Astrocyte of the hippocampus (primary cell): ENCODE data around the gene IRX4.

Experiments
- DNase-seq: peaks from one replicate; pipeline ENCODE4 v3.0.0; 2011; ENCODE audit warnings: low read depth, low spot score

IRX4 gene

DNA sequence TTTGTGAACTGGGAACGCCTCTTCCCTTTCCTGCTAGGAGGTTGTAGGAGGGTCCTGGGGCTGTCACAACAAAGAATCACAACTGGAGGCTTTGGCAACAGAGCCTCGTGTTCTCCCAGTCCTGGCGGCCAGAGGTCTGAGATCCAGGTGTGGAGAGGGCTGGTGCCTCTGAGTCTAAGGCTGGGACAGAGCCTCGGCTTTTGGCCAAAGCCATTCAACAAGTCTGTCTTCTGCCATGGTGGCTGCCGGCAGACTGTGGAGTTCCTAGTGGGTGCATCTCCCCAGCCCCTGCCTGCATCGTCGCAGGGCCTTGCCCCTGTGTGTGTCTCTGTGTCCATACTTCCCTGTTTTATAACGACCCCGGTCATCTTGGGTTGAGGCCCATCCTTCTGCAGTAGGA is 9.5 kb upstream of the IRX4 start:
- DNase-seq: no peak

DNA sequence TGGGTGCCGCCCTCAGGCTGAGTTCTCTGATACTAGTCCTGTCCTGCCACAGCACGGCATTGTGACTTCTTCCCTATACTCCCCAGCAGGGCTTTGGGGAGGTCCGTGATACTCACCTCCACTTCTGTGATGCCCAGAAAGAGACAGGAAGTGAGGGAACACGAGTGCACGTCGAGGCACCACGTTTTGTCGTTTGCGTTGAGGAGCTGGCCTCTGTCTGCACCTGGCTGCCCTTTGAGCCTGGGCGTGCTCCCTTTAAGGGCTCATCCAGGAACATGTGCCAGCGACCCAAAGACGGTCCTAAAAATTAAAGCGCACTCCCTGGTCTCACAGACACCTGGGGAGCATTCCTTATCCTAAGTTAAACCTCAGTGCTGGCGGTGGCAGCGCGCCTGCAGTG is 8.7 kb upstream of the IRX4 start:
- DNase-seq: no peak

DNA sequence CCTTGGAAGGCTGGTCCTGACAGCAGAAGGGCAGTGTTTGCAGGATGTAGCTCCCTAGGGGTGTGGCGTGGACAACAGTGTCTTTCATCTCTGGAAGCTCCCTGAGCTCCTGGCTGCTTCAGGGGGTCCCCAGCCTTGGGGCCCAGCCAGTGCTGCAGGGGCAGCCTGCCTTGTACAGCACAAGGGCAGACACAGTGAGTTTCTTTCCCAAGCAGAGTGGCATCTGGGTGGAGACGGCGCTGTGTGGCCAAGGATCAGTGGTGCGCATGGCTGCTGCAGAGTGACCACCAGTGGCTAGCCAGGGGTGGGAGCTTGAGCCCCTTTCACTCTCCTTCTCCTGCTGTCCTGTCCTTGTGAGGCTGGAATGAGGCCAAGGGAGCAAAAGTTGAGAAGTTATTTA is 7.6 kb upstream of the IRX4 start:
- DNase-seq: no peak

DNA sequence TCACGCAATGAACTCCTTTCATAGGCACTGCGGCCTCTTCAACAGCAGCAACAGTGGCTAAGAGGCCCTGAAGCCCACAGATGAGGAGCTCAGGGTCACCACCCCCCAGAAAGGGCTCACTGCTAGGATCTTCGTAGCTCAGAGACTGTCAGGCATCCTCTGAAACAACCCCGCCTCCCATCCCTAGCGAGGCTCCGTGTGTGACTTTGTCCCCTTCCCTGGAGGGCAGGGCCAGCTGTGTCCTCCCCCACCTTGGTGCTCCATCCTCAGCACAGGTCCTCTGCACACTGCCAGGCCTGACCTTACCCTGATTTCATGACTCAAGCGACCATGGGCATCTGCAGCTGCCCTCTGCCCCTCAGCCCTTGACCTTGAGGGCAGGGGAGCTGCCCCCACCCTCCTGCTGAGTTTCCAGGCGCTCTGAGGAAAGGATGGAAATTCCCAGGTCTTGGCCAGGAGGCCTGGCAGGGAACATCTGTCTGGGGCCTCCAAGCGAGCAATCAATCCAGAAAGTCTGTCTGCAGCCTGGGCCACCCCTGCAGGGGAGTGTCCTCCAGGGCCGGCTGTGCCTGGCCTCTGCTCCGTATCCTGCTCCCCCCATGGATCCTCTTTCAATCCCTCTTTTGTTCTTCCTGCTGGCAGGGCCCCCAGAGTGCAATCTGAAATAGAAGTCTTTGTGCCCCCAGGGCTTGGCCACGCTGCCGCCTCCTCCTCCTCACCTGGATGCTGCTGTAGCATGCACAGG is 6.8 kb upstream of the IRX4 start:
- DNase-seq: no peak

DNA sequence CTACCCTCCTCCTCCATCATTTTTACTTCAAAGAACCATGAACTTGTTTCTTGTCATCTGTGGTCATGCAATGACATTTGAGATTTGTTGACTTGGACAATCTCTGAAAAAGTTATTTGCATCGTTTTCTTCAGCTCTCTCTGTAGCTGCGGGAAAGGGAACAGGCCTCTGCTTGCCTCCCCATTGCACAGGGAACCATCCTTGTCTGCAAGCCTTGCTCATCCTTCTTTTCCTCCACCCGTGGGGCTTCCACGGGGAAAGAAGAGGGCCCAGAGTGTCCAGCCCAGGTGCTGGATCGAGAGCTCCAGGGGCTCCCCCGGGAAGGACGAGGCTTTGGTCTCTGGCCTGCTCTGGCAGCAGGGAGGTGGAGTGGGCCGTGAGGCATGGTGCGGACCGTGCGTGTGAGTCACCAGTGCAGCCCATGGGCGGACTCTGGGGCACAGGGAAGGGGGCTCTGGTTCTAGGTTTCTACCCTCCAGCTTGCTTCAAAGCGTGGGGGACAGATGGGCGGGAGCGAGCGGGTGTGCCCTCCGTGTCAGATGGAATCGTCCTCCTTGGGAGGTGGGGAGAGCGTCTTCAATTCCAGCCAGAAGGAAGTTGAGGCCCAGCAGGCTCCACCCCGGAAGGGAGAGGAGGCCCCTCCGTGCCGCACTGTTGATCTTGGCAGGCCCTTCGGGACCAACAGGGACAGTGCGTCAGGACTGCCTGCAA is 6.0 kb upstream of the IRX4 start:
- no peak for DNase-seq

DNA sequence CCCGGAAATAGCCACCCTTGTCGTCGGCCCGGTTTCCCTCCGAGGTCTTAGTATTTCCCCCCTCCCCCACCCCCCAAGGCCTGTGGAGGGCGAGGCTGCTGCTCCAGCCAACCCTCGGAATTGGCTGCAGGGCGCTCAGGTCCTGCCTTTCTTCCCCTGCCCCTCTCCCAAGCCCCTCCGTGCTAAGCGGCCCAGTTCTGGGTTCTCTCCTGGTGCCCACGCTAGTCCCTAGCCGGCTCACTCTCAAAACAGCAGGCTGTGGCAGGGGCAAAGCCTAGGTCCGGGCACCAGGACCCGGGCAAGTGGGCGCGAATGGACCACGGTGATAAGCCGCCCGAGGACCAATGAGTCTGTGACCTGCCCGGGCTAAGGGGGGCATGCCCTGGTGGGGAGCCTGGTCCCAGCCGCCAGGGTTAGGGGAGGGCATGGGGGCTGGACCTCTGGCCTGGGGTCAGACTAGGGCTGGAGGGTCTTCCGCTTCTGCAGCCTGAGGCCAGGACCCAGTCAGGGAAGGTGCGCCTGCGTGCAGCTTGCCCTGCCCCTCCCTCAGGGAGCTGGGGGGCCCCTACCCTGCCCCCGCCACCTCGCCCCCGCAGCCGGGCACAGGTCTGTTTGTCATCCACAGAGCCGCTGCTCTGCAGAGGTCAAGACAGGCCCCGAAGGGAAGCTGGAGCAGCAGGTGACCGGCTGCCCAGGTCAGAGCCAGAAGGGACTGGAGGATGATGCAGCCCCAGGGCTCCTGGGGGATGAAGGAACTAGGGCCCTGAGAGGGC is 5.0 kb upstream of the IRX4 start:
- no peak for DNase-seq

DNA sequence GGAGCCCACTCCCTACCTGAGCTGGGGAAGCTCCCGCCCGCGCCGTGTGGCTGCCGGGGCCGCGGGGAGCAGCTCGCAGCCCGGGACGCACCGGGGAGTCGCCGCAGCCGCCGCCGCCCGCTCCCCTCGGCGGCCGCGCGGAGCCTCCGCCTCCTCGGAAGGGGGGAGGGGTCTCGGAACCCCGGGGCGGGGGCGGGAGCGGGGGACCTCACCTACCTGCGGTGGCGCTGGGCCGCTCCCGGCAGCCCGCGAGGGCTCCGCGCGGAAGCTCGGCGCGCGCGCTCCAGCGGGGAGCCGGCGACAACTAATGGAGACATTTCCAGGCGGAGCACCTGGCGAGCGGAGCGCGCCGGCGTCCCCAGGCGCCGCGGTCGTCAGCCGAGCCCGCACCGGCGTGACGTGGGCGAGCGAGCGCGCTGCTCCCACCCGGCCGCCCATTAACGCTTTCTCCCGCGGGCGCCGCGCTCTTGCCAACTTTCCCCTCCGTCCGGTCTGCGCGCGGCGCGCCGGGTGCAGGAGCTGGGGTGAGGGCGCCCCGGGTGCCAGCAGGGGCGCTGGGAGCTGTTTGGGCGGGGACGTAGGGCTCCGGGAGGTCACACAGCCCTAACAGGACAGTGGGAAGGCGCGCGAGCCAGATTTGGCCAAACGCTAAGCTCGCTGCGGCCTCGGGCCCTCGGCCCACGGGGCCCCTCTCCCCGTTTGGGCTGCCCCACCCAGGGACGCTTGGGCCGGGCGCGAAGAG is 4.3 kb upstream of the IRX4 start:
- DNase-seq: no peak

DNA sequence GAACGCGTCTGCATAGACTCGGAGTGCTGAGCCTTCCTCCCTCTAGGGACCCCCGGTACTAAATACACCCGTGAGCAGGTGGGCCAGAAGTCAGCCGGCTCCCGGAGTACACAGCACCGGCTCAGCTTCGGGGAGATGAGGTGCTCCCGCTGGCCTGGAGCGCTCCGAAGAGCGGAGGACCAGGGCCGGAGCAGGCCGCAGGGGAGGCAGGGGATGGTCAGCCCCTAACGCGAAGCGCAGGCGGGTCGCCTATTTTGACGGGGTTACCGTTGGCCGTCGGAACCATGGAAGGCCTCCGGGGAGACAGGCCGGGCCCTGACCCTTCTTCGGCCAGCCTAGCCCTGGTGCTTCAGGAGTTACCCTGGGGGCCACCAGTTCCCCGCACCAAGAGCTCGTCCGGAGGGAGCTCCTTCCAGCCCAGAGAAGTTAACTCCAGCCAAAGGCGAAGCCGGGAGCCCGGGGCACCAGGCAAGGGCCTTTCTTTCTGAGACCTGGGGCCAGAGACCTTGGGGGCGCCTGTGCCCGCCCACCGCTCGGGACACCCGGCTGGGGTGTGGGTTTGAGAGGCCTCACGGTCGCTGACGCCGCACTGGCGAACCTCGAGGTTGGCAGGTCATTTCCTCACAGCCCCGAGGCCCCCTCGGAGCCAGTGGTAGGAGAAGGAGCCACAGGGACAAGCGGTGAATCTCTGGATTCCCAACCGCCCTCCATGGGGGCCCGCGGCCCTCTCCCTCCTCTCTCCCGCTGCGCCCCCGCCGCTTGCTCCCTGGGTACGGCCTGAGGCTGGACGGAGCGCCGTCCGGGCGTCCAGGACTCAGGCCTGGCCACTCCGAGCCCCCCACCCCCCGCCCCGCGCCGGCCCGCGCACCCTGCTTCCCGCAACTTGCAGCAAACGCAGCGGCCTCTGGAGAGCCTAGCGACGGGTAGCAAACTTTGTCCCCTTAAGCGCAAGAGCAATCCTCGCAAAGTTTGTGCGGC is 3.4 kb upstream of the IRX4 start:
- DNase-seq: no peak

DNA sequence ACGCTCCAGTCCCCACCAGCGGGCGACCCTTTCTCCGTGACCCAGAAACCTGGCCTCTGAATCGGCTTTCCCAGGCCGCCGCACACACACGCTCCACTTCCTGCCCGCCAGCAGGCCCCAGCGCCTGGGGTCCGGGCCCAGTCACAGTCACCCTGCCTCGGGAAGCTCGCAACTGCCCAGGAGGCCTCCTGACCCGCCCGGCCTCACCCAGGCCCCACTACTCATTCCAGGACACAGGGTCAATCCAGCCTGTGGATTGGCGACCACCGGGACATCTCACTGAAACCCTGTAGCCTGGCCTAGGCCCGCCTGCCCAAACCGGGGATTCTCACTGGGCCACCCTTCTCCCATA is 2.7 kb upstream of the IRX4 start:
- no peak for DNase-seq

DNA sequence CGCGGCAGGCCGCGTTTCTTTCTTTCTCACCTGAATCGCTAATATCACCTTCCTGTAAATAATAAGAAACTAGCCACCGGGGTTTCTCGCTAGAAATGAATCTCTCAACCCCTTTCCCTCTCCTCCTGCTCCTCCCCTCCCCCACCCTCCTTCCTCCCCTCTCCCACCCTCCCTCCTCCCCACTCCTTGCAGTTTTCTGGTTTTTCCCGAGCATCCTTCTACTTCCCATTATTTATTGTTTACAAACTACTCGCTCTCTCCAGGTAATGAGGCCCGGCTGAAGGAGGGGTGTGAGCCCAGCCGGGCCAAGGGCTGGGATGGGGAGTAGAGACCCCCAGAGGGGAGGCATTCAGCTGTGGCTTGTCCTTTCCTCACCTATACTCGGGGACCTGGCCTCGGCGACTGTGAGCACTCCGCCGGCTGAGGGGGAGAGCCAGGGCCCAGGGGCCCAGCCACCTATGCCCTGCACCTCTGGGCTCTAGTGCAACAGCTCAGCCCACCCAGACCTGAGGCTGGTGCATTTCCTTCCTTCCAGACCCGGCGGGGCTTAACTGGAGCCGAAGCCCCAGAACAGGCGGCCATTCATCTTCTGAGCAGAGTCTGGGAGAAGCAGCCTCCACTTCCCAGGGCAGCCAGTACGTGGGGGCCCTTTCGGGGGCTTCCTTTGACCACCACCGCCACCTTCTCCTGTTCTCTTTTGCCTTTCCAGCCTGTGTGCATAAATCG is 2.1 kb upstream of the IRX4 start:
- DNase-seq: no peak

DNA sequence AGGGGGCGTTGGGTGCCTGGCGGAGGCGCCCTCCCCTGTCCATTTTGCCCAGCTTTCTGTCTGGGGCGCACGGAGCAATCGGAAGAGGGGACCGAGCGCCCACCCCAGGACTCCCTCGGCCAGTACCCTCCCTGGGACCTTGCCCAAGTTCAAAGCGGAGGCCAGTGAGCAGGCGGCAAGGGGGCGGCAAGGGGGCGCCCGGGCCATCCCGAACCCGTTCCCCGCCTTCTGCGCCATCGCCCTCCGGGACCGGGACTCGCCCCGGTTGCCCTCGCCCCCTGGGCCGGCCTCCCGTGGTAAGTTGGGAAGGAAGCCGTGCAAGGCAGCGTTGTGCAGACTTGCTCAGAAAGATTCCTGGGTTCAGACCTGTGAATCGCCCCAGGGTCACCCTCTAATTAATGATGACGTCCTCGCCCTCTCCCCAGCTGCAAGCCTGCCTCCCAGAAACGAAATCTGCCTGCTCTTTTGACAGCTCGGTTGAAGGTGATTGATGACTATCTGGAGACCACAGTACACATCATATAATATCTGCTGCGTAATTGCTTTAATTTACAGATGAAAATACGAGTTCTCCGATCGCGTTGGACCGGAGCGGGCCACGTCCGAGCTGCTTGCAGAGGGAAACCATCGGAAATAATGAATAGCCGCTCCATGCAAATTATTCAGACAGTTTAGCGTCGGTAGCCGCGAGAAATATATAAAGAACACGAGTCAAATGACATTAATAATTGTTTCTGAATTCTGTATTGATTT is 1.4 kb upstream of the IRX4 start:
- no peak for DNase-seq

DNA sequence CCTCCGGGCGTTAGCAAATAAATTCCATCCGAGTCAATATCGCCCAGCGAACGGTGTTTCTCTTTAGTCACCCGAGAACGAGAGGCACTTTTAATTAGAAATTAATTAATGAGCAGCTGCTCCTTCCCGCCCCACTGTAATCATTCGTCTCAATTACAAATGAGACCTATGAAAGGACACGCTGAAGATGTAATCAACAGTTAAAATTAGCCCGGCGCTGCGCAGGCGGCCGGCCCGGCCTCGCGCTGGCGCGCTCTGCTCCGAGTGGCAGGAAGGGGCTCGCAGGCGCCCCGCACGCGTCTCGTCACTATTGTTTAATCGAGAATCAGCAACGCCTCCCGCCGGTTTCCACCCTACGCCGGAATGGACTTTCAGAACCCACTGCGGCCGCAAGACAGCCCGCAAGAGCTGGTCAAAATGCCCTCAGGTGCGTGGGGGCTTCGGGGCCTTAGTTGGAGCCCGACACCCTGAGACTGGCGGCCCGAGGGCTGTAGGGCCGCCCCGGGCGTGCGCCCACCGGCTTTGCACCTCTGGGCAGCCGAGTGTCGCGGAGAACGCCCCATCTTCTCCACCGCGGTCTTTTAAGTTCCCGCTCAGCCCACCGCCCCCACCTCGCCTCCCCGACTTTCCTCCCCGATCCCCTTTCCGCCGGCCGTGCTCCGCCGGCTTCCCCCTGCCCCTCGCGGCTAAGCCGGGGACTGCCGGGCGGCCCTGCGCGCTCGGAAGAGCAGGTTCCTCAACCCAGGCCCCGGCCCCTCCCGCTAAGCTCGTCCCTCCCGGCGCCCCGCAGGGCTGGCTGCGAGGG is 597 bp upstream of the IRX4 start:
- peak; percentile 45 for DNase-seq

DNA sequence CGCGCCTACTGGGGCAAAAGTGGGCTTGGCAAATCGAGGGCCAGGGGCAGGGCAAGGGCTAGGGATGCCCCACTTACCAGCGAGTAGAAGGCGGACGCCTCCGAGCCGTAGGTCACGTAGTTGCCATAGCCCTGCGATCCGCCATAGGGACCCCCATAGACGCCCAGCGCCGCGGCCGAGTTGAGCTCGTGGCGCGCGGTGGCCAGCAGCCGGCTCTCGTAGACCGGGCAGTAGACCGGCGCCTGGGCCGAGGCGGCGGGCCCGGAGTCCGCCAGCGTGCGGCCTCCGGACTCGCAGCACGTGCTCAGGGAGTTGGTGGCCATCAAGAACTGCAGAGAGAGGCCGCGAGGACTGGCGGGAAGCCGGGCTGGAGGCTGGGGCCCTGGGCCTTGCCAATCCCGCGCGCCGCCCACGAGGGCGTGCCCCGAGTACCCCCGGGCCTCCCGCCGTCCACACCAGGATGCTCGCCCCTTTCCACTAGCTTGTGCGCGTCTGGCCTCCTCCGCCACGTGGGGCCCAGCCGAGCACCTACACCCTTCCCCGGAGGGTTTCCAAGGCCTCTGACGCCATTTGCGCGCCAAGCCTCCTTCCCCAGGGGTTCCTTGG is 891 bp downstream of the IRX4 start:
- DNase-seq: no peak

DNA sequence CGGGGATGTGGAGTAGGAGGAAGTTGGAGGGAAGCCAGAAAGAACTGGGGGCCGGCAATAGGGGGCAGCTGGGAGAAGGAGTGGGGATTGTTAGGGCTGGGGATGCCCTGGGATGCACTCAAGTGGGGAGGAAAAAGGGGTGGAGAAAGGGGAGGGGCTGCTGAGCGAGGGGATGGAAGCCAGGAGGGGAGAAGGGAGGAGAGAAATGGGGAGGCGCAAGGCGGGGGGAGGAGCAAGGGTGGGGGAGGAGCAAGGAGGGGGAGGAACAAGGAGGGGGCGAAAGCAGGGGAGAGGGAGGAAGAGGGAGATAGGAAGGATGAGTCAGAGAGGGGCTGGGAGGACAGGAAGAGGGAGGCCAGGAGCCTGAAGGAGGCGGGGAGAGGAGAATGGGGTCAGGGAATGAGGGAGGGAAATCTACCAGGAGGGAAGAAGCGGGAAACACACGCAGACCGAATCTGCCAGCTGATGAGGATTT is 1.6 kb downstream of the IRX4 start:
- no peak for DNase-seq

DNA sequence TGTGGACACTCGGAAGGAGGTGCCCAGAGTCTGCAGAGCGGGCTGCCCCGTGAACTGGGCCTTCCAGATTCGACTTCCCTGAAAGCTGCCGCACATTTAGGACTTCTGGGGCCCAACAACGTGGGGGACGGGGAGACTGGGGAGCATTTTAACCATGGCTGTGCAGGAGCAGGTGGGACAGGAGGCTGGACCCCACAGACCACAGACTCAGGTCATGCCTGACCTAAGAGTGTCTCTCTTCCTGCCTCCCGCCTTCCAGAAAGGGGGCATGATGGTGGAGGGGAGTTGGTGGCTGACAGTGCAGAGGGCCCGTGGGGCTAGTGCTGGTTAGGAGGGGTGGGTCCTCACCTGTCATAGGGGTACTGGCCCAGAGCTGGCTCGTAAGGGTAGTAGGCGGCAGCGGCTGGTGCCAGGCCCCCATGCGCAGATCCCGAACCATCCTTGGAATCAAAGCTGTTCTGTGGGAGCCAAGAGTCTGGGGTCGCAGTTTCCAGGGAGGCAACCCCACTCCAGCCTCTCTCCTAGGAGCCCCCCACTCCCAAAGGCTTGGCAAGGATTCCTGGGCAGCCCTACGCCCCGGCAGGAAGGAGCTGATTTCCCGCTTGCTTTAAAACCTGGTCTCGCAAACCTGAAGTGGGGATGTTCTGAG is 2.2 kb downstream of the IRX4 start:
- no peak for DNase-seq

DNA sequence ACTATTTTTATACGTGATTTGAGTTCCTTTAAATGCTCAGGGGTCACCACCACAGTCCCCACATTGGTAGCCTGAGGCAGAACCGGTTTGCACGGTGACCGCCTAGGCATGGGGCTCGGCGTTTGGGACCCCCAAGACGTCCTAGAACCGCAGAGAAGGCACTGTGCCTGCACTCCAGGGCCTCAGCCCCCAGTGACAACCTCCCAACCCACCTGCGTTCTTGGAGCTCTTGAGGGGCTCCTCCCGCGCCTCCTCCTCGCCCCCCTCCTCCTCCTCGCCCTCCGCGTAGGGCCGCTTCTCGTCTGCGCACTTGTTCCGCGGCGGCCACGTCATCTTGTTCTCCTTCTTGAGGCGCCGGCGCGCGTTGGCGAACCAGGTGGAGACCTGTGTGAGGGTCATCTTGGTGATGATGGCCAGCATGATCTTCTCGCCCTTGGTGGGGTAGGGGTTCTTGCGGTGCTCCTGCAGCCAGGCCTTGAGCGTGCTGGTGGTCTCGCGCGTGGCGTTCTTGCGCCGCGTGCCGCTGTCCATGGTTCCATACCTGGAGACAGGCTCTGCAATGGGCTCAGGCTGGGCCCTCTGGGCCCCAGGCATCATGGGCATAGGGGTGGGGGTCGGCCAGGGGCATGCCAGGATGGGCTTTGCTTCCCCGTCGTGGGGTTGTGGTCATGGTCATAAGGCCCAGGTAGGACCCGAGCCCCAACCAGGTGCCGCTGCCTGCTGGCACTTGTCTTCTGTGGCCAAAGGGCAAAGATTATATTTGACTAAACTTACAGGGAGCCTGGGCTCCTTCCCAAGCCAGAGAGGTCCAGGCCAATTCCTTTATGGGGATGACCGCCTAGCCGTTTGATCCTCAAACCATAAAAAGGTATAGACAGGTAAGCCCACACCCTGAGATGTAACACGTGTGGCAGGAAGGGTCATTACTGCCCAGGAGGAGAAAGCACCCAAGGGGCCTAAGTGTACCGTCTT is 3.1 kb downstream of the IRX4 start:
- DNase-seq: no peak
